GM18520 (cell line): ENCODE results near the gene RAB42.
"Not testable (repeated sequence)": the region's sequence is repeated elsewhere in the genome, so short reads cannot be mapped to it uniquely, and the experiment has no call there.

Source experiments
- ATAC-seq: cut with Tn5 transposase; IDR thresholded peaks from one replicate; pipeline ENCODE4 v1.9.1; 2021; ENCODE audit not compliant: unreplicated experiment

Gene RAB42, protein sequence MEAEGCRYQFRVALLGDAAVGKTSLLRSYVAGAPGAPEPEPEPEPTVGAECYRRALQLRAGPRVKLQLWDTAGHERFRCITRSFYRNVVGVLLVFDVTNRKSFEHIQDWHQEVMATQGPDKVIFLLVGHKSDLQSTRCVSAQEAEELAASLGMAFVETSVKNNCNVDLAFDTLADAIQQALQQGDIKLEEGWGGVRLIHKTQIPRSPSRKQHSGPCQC

DNA sequence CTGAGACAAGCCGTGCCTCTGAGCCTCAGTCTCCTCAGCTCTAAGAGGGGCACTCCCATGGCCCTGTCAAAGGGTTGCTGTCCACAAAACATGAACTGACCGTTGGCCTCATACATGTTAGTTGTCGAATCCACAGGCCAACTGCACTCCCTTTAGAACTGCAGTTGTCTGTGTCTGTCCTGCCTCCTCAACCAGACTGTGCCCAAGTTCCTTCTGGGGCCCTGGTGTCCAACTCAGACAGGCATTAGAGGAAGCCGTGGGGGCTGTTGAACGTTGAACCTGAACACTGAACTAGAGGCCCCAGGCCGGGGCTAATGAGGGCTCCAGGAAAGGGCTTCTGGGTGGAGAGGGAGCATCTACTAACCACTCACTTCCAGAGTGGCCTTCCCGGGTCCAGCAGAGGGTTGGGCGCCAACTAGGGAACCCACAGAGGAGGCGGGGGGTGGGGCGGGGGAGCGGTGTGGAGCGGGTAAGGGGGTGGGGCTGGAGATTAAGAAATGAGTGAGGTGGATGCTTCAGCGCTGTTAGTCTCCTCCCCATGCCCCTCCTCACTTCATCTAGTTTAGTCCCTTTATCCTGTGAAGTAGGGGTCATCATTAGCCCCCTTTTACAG, at the start of gene RAB42:
TSS of gene RAB42 (plus strand) at position 558 of the 613 bp plus-strand sequence. CDS start 247 bp downstream, outside the sequence.
- ATAC-seq = no peak

DNA sequence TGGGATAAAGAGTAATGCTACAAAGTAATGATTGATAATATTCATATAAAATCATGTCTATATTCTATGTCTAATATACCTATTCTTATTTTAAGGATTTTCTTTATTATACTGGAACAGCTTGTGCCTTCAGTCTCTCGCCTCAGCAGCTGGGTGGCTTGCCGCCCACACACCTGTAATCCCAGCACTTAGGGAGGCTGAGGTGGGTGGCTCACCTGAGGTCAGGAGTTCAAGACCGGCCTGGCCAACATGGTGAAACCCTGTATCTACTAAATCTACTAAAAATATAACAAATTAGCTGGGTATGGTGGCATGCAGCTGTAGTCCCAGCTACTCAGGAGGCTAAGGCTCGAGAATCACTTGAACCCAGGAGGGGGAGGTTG, 46.8 kb upstream of the RAB42 start:
- ATAC-seq = no peak

DNA sequence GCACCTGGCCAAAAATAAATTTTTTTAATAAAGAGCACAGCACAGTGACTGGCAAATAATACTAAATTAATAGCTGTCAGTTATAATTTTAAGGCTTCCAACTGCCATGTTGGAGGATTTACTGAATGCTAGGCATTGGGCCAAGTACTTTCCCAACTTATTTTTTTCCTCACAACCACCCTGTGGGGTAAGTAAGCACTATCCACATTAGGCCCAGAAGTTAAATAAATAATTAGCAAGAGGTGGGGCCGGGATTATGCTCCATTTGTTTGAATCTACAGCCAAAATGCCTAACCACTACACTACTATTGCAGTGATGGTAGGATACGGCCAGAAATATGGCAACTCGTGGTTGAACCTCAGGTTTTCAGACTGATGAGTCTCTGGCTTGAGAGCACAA, 43.7 kb upstream of the RAB42 start:
- ATAC-seq = no peak

DNA sequence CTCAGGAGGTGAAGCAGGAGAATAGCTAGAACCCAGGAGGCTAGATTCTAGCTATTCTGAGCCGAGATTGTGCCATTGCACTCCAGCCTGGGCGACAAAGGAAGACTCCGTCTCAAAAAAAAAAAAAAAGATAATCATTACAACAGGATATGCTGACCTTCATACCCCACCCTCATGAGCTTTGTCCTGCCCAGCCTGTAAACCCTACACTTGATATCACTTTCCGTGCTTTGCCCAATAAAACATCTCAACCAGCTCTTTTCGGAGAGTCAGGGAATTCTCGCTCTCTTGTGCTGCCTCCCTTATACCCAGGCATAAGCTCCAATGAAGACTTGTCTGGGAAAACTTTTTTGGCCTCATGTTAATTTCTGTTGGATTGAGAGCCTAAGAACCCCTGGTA, 40.7 kb upstream of the RAB42 start:
- no peak for ATAC-seq

DNA sequence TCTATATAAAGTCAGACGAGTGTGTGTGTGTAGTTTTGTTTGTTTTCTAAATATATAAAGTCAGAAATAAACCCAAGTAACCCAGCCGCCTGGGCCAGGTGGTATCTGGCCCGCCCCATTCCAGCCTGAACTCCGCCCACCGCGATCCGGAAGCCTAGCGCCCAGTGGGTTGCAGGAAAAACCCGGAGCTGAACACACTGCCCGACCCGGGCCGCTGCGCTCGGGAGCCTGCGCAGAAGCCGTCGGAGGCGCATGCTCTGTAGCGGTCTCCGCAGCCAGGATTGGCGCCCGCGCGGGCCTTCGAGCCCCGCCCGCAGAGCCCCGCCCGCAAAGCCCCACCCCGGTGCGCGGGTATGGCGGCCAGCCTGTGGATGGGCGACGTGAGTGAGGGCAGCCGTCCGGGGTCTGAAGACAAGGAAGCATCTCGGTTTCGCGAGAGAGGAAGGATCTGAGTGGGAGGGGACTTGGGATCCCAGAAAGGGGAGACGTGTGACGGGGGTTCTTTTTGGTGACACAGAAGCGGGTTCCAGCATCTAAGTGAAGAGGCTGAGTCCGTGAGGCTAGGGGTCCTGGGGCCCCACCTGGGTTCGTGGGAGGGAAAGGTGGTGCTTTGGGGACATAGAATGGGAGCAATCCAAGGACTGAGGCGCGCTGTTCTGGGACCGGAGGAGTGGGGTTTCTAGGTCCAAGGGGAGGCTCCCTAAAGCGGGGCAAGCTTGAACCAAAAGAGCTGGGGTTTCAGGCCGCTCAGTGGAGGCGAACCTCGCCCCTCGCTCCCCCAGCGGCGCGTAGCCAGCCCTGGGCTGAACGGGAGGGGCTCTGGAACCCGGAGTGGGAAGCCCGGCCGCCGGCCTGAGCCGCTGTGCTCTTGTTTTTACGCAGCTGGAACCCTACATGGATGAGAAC, 39.1 kb upstream of the RAB42 start, which contains the start of gene TRNAU1AP:
TSS of gene TRNAU1AP (plus strand) at position 328 of the 906 bp plus-strand sequence. CDS start at position 354, 26 bp downstream.
- peak; percentile 90 for ATAC-seq

DNA sequence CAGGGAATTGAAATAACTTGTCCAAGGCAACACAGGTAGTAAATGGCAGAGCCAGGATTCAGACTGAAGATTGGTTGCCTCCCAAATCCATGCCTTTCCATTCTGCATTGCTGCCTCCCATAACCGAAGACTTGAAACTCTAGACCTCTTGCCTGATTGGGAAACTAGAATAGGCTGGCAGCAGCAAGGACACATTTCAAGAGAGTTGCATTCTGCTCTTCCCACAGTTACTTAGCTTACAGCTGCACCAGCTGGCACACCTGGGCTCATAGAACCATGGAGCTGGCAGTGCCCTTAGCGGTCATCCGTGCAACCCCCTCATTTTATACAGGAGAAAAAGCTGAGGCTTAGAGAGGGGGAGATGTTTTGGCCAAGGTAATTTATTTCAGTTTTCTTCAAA, 31.2 kb upstream of the RAB42 start:
- ATAC-seq = no peak

DNA sequence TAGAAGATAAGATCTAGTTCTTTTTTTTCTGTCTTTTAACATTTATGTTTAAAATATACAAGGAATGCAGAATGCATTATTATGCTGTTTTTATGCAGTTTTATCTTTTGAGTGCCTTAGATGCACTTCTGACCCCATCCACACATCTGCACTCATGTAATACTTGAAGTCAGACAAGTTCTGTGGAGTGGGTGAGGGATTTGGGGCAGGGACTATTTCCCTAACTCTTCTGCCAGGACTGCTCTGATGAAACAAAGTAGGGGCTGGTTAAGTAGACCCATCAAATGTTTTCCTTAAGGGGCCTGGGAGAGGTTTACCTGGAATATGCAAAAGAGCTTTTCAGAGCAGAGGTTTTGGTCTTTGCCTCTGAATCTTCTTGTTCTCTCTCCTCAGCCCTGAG, 27.8 kb upstream of the RAB42 start:
- no peak for ATAC-seq

DNA sequence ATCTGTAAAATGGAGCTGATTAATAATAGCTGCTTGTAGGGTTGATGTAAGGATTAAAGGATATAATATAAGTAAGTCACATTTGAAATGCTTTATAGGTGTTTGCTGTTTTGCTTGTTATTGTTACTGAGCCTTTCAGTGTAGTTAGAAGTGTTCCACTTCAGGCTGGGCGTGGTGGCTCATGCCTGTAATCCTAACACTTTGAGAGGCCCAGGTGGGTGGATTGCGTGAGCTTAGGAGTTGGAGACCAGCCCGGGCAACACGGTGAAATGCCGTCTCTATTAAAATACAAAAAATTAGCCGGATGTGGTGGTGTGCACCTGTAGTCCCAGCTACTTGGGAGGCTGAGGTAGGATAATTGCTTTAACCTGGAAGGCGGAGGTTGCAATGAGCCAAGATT, 27.0 kb upstream of the RAB42 start:
- no peak for ATAC-seq

DNA sequence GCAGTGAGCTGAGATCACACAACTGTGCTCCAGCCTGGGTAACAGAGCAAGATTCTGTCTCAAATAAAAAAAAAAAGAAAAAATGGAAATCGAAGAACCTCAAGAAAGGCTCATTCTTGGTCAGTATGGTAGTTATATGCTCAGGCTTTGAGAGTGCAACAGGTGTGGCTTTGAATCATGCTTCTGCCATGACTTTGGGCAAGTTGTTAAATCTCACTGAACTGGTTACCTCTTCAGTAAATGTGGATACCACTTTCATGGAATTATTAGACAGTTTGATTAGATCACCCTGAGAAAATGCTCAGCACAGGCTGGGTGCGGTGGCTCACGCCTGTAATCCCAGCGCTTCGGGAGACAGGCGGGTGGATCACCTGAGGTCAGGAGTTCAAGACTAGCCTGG, 26.3 kb upstream of the RAB42 start:
- no peak for ATAC-seq

DNA sequence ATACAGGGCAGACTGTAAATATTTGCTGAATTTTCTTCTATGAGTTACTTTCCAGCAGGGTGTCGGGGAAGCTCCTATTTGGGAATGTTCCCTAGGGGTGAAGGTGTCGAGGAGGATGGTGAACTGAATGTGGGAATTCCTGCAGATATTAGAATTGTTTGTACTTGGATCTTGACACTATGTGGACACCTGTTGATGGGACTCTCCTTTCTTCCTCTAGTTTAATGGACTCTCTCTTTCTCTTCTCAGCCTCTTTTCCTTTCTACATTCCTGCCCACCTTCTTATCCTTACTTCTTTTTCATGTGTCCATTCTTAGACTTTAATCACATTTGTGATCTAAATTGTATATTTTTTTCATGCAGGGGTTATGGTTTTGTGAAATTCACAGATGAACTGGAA, 25.1 kb upstream of the RAB42 start:
- ATAC-seq = no peak

DNA sequence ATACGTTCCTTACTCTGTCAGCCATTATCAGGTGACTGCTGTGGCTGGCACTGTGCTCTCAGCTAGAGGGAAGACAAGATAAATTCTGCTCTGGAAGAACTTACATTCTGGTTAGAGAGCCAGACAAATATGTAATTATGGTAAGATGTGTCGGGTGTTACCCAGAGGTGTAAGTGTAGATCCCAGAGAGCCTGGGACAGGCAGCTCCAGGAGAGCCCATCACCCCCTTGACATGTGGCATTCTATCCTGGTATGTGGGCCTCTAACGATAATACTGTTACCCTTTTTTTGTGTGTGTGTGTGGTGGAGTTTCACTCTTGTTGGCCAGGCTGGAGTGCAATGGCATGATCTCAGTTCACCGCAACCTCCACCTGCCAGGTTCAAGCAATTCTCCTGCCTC, 20.2 kb upstream of the RAB42 start:
- no peak for ATAC-seq

DNA sequence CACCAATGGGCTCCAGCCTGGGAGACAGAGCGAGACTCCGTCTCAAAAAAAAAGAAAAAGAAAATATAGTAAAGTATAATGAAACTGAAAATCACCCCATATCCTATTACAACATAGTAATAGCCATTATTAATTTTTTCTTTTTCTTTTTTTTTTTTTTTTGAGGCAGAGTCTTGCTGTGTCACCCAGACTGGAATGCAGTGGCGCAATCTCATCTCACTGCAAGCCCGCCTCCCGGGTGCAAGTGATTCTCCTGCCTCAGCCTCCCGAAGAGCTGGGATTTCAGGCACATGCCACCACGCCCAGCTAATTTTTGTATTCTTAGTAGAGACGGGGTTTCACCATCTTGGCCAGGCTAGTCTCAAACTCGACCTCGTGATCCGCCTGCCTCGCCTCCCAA, 19.2 kb upstream of the RAB42 start:
- ATAC-seq = not testable (repeated sequence)

DNA sequence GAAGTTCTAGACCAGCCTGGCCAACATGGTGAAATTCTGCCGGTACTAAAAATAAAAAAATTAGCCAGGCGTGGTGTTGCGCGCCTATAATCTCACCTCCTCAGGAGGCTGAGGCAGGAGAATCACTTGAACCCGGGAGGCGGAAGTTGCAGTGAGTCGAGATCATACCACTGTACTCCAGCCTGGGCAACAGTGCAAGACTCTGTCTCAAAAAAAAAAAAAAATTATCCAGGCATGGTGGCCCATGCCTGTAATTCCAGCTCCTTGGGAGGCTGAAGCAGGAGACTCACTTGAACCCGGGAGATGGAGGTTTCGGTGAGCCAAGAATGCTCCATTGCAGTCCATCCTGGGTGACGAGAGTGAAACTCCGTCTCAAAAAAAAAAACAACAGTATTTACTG, 18.5 kb upstream of the RAB42 start:
- ATAC-seq = no peak

DNA sequence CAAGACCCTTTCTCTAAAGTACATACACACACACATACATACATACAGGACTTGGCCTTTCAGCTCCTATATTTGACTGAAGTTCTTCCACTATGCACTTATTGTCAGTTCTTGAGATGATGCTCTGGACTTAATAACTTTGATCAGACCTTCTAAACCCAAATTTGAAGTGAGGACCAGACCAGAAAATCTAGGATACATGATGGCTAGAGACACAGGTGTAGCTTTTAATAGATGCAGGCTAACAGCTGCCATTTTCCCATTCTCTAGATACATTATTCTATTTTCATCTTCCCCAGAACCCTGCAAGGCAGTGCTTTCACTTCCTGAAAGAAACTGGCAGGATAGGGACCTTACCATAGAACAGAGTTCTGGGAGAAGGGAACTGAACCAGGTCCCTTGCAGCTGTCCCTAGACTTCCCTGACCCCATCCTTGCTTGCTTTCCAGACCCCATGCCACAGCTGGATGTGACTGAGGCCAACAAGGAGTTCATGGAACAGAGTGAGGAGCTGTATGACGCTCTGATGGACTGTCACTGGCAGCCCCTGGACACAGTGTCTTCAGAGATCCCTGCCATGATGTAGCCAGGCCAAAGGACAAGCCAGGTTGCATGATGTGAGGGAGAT, 14.9 kb upstream of the RAB42 start:
- ATAC-seq = no peak

DNA sequence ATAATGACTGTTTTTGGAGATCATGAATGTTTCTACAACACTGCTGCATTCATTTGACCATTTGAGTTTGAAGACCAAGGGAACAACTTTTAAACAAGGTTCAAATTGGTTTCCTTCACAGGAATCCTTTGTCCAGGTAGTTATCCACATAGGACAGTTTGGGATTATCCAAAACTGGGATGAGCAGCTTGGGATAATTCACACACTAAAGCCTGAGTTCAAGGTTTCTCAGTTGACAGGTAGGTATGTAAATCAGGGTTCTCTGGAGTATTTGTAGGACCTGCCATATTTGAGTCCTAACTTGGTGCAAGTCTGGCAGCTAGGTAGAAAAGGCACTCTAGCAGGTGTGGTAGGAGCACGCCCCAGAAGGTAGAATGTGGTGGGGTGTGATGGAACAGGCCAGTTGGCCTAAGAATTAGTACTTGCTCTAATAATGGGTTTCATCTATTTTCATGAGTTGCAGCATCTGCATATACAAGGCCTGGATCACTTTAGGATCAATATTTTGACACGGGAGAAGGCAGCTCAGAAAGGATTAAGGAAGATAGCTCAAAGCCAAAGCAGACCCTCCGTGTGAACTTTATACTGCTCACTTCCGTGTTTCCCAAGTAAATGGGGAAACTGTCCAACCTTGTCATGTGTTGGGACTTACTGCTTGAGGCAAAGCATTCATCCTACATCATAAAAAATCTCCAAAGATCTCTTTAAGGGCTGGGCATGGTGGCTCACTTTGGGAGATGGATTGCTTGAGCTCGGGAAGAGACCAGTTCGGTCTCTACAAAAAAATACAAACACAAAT, 14.1 kb upstream of the RAB42 start:
- ATAC-seq = no peak

DNA sequence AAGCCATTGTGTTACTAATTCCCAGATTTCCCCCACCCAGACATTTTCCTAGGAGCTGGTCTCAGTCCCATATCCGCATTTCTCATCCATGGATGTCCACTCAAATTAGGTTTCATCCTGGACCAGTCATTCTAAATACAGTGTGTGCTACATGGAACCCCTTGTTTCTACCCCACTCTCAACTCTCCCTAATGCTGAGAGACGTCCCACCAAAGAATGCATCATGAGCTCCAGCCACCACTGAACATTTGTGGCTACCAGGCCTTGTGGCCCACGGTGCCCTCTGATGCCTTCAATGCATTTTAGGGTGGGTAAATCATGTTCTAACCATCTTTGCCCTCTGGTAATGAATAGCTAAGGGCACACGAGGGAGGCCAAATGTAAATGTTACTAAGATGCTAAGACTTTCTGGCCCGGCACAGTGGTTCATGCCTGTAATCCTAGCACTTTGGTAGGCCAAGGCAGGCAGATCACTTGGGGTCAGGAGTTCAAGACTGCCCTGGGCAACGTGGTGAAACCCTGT, 13.3 kb upstream of the RAB42 start:
- no peak for ATAC-seq

DNA sequence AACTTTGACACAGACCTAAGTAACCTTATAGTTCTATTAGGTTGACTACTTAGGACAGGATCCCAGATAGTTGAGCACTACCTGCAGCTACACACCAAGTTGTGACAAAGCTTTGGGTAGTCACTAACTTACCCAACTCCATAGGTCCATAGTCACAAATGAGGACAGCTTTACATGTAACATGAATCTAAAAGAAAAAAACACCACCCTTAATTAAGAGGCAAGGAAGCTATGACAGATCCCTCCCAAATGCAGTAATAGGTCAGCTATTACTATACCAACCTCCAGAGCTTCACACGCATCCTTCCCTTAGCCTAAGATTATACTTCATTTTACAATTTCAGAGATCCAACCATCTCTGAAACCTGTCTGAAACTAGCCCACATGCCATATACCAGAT, 12.7 kb upstream of the RAB42 start:
- ATAC-seq = no peak

DNA sequence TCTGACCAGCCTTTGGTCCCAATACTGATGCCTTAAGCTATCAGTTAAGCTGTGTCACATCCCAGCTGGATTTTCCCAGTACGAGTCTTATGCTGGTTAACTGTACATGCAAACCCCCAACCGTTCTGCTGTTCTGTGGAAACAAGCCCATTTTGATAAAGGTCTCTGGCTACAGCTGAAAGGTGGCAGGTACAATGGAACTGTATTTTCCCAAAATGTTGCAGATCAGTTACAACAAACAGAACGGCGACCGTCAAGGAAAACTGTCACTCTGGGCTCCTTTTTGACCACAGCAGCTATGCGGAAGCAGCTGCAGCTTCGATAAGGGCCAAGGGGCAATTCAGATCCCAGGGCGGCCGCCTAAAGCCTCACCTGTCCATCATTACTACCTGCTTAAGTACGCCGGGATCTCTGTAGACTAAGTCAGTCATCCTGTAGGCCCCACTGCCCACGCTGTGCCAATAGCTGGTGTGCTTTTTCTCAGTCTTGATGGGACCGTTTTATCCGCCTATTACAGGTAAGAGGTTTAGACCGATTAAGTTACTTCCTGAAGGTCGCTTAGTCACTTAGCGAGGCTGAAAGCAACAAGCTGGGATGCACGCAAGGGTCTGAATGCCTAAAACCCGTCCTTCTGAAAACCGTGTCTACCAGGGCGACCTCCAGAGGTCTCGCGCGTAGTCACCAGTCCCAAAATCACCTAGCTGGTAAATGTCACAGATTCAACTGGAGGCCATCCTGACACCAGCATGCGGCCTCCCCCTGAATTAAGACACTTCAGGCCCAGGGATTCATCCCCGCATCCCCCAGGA, 11.1 kb upstream of the RAB42 start:
- ATAC-seq = peak; percentile 7

DNA sequence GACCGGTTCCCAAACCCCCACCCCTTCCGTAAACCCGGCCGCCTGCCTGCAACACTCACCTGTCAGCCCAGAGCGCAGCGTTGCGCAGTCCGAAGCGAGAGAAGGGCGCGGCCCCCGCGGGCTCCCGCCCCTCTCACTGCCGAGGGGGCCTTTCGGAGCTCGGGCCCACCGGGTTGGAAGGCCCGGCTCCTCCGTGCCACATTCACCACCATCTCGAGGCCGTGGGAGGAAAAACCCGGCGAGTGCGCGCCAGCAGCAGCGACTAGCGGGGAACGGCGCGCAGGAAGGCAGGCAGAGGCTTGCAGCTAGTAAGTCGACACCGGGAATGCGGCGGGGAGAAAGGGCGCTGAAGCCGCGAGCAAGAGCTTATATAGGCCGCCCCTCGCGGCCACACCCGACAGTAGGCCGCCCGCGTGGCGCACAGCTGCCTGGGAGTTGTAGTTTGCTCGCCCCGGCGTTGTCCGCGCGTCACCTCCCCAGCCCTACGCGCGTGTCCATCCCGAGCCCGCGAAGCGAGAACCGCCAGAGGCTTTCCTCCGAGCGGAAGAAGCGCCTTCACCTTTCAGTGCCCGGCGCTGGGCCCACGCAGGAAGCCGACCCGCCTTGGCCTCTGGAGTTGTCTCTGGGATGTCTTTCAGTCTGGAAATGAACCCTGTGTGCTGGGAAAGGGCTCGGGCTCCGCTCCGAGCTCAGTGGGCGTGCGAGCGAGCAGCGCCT, 10.4 kb upstream of the RAB42 start:
- ATAC-seq = peak; percentile 78
